ENCODE measurements around the gene ARHGEF6.

DNA sequence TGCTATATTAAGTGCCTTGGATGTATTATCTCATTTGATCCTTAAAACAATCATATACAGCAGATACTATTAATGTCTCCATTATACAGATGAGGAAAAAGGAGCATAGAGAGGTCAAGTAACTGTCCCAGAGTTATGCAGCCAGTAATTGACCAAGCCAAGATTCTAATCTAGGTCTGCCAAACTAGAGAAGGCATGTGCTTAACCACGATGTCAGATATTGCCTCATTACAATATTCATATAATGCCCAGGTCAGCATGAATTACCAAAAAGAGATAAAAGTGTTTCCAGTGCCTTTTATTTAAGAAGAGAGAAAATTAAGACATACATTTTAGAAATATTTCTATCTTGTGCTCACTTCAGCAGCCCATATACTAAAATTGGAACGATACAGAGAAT, 7.1 kb downstream of the ARHGEF6 start:
- TF ChIP-seq POLR2A (IDR thresholded peaks at IDR 0.05): no peak
- TF ChIP-seq CTCF (IDR thresholded peaks at IDR 0.05): no peak
